ENCODE measurements around the gene MEMO1. TPM values are rescaled to one million over a fixed set of nuclear protein-coding genes. Genes with fewer than 3 reads are reported as not detected.

MEMO1 gene
- total RNA-seq, 1 donor from 2014 or later: 33.6 TPM

- no peak for DNase-seq
Measured at GRCh38 chr2:31823558-31823957, 187.2 kb downstream of the MEMO1 start.

GRCh38 chr2:31822587-31822986 is 188.2 kb downstream of the MEMO1 start:
- no peak for DNase-seq

Other genes starting within 250 kb of the MEMO1 start
- 45.7 TPM for gene DPY30, start 28.8 kb upstream of the MEMO1 start, total RNA-seq
- 31.3 TPM for gene SPAST, start 52.5 kb upstream of the MEMO1 start, total RNA-seq
- gene SLC30A6, start 154.9 kb upstream of the MEMO1 start, total RNA-seq: 32.3 TPM

All from tongue (tissue), 2 donors.